K562 treated with DMSO at 1 percent for 48 hours (cell line): ENCODE results near the gene OLFML2A. TPM values are rescaled to one million over a fixed set of nuclear protein-coding genes. Genes with fewer than 3 reads are reported as not detected.

Experiments used
- total RNA-seq: library from RNA; unstranded; fragments of 300-600 nt; gene quantifications from 2 replicates; pipeline ENCODE4 v1.2.3, GENCODE V29; 2022; ENCODE audit warnings: low replicate concordance; ENCODE audit errors: extremely low read depth

The OLFML2A gene
- total RNA-seq, result not detected in 2 replicates

GRCh38 chr9:124776954-124777648, at the start of gene OLFML2A:
Gene OLFML2A, plus strand, starts transcription at chr9:124777133. Its CDS starts 138 bp downstream, at chr9:124777271.

GRCh38 chr9:124771021-124771866, 5.7 kb upstream of the OLFML2A start, which contains the start of gene NR6A1:
Gene NR6A1, minus strand, starts transcription at chr9:124771311.

DNA sequence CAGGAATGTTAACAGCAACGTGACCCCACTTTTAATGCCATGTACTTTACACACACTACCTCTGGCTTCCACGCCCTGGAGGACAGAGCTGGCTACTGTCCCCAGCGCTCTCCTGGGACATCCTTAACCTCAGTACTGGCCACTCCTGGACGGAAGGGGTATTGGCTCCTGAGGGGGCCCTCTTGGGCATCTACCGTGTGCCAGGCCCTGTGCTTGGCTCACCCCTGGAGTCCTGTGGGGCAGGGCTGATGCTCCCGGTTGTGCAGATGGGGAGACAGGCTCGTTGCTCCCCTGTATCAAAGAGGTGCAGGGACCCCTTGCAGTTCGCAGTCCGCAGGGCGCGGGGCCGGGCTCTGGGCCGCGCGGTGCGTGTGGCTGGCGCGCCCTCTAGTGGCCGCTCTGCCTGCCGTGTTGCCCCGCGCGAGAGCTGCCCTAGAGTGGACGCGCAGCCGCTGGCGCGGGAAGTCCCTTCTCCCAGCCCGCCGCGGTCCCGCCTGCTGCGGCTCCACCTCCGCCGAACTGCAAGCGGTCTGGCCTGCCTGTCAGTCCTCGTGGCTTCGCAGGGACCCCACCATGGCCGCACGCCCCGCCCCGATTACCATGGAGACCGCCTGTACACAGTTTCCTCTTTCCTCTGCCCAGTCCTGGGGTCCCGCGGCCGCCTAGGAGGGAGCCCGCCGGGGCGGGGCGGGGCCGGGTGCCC, 76.0 kb downstream of the OLFML2A start, which contains the start of gene WDR38:
Gene WDR38 (plus strand): TSS at position 632 of the 703 bp plus-strand sequence. CDS start 72 bp downstream, outside the sequence.

GRCh38 chr9:124861342-124862229, 84.7 kb downstream of the OLFML2A start, which contains the start of the genes ARPC5L and RPL35:
Gene ARPC5L, plus strand, starts transcription at chr9:124862130. Its CDS starts 7,161 bp downstream, at chr9:124869291.
Gene RPL35, minus strand, starts transcription at chr9:124861957. Its CDS starts 45 bp downstream, at chr9:124861912.

Other genes starting within 250 kb of the OLFML2A start
- not detected in 2 replicates for gene NR6A1, start 5.8 kb upstream of the OLFML2A start, total RNA-seq
- not detected in 2 replicates for gene WDR38, start 76.3 kb downstream of the OLFML2A start, total RNA-seq
- gene RPL35, start 84.8 kb downstream of the OLFML2A start, total RNA-seq, result 11,571 TPM in 1 of 2 replicates, not detected in the other
- not detected in 2 replicates for gene ARPC5L, start 85.0 kb downstream of the OLFML2A start, total RNA-seq
- not detected in 2 replicates for gene GOLGA1, start 163.9 kb downstream of the OLFML2A start, total RNA-seq